SHP77 (cell line): ENCODE data around the gene USP3.

Experiments used
- DNase-seq, 2 experiments: peaks; one replicate each; lab custom pipeline; 2025; lab: John Stamatoyannopoulos, UW

The USP3 gene

DNA sequence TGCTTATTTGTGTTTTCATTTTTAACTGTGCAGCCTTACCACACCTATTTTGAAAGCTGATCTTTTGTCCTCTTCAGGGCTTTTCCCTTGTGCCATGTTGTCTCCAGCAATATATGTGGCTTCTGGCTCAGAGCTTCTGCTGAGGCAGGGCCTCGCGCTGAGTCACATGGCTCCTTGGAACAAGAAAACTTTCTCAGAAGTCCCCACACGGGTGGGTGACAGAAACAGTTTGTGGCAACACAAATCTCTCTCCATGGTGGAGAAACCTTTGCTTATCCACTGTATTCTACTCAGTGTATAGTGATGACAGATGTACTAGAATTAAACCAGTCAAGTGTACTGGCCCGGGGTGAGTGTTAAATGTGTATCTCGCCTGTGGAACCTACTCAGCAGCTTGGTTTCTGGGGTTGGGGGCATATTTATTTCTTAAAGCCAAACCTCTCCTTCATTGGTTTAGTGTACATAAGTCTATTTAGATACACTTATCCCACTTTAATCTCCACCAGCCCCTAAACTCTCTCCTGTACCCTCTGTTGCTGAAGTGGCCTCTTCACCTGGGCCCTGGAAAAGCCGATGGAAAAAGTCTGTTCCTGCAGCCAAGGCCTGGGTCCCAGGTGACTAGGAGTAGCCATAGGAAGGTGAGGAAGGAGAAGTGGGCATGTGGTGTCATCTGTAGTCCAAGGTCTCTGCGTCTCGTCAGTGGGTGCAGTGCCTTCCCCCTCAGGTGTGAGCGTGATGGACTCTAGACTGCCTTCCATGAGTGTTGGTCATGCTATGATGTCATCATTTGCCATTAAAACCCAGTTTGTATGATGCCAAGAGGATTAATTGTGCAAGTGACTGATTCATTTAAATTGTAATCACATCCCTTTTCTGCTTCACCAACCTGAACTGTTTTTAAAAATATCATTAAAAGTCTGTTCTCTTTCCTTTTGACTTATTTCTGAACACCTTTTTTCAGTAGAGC is 89.6 kb downstream of the USP3 start:
- DNase-seq = no peak

DNA sequence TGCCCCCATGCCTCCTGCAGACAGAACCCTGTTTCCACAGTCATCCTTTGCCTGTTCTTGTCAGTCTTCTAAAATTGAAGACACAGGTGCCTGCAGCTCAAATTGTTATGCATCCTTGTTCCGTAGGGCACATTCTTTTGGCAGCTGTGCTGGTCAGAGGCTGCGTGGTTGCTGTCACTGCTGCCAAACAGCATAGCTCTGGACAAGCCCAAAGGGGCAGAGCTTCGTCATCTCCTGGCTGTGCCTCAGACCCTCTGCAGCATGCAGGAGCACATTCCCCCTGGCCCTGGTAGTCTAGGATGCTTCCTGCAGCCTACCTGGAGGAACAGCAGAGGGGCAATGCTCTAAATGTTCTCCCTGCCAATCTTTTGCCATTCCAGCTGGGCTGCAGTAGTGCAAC is 90.7 kb downstream of the USP3 start:
- DNase-seq = no peak

DNA sequence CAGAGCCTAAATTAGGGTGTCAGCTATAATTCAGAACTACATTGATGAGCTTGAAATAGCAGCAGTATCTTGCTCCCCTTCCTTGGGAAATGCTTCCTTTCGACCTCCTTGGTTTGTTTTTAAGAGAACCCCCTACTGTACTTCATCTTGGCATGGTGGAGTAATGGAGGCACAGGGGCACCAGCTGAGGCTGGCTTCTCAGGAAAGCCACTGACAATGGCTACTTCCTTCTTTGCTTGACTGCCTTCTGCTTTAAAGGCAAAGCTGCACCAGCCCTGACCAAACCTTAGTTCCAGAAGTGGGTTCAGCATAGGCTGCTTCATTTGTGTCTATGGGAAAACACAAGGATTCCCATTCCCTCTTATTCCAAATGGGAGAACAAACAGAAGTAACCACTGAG is 91.3 kb downstream of the USP3 start:
- no peak for DNase-seq

DNA sequence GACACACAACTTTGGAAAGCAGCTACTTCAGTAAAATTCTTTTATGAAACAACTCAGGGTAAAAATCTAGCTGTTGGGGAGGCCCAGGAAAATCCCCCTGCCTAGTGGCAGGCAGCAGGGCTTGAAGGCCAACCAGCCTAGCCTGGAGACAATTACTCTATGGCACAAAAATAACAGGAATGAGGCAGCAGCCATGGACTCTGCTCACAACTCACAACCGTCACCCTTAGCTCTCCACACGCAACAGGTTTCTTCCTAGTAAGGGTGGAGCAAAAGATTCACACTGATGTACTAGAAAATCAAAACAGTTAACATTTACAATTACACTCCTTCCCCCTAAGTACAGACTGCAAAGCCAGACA is 92.3 kb downstream of the USP3 start:
- no peak for DNase-seq

DNA sequence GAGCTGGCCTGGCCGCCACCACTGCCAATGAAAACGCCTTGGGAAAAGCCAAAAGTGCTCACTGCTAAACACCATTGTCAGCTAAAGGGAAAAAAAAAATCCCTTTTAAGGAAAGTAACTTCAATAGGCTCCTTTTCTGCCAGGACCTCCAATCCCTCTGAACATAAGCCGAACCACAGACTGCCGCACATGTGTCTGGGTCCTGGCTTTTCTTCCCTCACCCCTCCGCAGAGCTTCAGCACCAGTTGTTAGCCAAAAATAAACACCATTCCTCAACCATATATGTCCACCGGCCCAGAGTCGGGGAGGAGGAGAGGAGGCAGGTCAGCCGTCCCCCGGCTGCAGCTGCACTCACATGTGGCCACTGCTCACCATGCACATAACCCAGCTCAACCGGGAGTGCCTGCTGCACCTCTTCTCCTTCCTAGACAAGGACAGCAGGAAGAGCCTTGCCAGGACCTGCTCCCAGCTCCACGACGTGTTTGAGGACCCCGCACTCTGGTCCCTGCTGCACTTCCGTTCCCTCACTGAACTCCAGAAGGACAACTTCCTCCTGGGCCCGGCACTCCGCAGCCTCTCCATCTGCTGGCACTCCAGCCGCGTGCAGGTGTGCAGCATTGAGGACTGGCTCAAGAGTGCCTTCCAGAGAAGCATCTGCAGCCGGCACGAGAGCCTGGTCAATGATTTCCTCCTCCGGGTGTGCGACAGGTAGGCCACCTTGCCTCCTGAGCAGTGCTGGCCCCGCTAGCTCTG is 92.8 kb downstream of the USP3 start, which contains the start of gene FBXL22:
Gene FBXL22, plus strand, starts transcription at position 350 of the 753 bp plus-strand sequence. Its CDS starts 6 bp downstream, at position 356.
- peak; percentile 84 to 86 for DNase-seq

DNA sequence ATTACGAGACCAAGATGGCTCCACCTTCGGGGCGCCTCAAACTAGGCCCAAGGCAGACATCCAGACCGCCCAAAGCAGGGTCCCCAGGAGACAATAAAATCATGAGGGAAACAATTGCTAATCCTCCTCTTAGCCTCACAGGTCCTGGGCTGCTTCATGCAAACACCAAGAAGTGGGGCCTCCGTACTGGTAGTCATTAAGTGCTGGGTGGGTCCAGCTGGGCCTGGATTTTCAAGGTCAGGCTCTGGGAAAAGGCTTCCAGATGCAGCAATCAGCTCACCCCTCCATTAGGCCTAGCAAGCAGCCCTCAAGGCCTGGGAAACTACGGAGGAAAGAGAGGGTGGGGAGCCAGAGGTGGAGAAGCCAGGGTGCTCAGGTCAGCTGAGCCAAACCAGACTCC is 93.4 kb downstream of the USP3 start:
- DNase-seq = no peak

DNA sequence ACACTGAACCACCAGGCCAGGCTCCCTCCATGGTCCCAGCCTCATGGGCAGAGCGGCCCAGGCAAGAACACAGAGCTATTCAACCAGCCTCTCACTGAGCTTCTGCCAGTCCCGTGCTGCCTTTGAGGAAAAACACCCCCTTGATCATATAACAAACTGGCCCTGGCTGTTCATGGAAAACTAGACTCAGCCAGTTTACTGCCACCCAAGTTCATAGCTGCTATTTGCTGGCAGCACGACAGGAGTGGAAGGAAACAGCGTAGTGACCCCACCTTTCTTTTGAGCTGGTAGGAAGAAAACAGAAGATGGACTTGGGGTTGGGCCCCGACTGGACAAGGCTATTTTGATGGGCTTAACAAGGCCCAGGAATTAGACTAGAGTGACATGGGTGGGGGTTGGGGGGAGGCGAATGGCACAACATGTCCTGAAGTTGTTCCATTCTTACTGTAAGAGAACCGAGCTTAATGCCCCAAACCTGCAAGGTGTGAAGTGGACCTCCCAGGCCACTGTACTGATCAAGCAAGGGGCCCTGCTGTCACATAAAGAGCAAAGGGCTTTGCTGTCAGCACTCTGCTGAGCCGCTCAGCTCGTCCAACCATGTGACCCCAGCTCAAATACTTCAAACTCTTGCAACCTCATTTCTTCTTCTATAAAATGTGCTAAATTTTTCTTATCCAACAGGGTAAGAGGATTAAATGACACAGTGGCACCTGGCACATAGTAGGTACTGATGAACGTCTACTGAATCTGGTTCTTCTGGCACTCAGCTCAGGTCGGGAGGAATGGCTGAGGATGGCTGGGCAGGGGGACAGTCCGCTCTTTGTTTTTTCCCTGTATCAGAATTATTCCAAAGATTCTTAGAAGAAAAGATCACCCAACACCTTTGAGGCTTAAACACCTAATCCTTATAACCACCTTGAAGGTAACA is 94.3 kb downstream of the USP3 start:
- peak in 1 of 2 experiments; percentile 22 for DNase-seq

DNA sequence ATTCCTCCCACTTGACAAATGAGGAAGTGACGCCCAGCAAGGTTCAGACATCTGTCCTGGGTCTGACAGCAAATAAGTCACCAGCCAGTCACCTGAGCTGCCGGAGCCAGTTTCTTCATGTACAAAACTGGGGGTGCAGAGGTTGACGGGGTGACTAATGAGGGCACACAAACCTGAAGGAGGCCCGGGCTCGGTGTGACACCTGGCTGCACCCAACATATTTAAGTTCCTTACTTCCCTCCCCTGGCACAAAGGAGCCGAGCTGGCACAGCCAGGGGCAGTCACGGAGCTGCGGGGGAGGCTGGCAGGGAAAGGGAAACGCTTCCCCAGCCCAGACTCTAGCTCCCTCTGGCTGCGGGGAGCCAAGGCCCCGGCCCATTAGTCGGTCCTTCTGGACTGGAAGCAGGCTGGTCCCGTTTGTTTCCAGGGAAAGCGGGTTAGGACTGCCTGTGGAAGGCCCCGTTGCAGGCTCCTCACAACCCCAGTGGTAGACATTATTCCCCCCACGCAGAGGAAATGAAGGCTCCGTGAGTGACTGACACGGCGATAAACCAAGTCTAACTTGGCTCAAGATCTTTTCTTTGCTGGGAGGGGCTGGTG is 95.1 kb downstream of the USP3 start:
- peak in 1 of 2 experiments; percentile 55 for DNase-seq

DNA sequence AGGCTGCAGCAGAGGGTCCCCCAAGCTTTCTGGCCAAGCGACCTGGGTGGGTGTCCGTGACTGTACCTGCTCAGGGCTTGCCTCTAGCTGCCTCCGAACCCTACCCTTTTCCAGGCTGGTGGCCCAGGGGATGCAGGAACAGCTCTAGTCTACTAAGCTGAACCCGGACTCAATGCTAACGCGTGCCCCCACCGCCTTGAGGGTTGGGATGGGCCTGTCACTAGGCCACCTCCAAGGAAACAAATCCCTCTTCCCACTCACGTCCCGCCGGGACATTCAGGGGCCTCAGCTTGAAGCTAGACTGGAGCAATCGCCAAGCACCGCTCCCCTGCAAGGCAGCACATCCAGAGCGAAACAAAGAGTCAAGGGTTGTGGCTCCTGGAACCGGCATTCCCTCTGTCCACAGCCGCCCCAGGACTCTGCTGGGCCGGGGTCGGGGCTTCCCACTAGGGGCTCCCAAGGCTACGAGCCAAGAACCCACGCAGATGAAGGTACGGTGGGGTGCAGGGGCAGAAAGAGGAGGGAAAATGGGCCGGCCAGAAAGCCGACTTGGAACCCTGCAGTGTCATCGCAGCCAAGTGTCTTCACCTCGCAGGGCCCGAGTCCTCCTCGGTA is 95.7 kb downstream of the USP3 start:
- peak in 1 of 2 experiments; percentile 29 for DNase-seq

DNA sequence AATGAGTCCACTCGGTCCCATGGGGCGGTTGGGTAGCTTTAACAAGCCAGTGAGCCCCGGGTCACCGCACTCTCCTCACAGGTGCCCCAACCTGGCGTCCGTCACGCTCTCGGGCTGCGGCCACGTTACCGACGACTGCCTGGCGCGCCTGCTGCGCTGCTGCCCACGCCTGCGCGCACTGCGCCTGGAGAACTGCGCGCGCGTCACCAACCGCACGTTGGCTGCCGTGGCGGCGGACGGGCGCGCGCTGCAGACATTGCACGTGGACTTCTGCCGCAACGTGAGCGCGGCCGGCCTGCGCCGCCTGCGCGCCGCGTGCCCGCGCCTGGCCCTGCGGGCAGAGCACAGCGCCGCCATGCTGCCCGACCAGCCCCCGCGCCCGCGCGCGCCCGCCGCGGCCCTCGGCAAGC is 96.2 kb downstream of the USP3 start:
- peak; percentile 90 to 91 for DNase-seq

DNA sequence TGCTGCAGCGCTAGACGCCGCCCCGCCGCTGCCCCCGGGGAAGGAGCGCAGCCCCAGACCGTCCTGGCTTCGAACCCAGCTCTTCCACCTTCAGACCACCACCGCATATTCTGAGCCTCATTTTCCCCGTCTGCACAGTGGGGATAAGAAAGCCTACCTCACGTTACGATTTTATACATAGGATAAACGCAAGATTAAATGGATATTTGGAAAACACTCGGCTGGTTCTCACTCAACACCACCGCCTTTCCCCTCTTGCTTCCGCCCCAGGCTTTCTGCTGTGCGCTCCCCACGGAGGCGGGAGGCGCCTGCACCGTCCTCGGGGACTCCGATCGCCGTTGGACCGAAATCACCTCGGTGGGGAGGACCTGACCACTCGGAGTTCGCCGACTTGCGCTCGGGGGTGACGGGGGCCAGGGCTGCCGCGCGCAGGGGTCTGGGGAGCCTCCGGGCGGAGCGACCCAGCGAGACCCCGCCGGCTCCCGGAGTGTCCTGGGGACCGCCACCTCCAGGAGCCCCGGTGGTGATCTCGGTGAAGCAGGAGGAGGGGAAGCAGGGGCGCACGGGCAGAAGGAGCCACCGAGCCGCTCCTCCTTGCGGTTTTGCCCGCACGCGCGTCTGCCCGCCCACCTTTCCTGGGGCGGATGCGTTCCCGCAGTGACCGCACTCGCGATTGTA is 96.8 kb downstream of the USP3 start:
- DNase-seq = peak in 1 of 2 experiments; percentile 11

DNA sequence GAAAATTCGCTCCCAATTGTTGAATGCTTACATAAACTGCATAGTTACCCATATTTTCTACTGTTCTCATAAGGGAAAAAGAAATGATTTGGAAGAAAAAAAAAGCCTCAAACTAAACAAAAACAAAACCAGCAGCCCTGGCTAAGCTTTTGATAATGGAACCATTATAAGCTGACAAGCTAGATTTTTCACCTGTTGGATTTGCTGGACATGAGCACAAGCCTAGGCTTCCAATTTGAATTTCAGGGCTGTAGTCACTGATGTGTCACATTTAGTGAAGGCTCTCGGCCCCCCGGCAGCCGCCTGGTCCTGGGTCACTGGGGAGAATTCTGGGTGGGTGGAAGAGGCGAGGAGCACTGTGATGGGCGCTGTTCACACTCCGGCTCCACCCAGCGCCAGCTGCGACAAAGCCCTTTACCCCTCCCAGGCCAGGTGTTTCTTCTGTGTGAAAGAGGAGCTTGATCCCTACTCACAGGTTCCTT is 97.4 kb downstream of the USP3 start:
- peak; percentile 49 to 69 for DNase-seq

DNA sequence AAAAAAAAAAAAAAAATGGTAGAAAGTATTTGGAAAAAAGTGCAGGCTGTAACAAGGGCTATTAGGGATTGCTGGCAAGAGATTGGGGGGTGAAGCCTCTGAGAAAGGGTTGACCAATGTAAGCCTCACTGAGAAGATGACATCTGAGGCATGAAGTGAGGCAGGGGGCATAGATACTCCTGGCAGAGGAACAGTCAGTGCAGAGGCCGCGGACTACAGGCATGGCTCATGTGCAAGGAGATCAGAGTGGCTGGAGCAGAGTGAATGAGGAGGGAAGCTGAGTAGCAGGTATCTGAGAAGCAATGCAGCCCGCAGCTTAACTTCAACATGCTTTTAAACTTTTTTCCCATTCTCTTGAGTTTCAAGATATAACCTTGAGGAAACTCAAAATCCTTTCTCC is 98.2 kb downstream of the USP3 start:
- no peak for DNase-seq

DNA sequence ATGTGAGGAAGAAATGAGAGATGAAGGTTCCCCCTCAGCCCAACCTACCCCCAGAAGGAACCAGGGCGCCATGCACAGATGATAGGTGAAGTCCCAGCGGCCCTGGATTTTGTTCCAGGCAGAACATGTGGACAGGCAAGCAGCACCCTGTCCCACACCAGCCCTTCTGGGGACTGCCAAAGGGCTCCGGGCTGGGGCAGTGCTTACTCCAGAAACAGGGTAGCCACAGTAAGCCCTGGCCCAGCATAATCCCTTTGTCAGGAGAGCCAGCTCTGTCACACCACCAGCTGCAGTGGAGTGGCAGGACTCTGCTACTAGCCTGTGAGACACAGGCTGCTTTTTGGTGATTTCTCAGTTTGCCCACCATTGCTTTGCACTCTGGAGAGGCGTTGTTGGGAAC is 99.1 kb downstream of the USP3 start:
- no peak for DNase-seq

DNA sequence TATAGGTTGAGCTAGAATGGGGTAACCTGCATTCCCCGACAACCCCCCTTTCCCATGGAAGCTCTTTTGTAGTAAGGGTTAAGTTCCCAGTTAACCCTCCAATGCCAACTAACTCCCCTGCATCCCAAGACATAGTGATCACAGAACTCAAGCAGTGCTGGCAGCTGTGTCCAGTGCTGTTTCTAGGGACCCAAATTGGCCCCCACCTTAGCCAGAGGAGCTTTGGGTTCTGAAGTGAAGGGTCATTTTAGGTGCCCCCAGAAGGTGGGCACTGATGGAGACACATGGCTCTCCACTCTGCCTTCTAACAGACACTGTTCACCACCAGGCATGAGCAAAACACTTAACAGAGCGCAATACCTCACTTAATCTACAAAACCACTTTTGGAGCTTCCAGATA is 99.9 kb downstream of the USP3 start:
- no peak for DNase-seq

DNA sequence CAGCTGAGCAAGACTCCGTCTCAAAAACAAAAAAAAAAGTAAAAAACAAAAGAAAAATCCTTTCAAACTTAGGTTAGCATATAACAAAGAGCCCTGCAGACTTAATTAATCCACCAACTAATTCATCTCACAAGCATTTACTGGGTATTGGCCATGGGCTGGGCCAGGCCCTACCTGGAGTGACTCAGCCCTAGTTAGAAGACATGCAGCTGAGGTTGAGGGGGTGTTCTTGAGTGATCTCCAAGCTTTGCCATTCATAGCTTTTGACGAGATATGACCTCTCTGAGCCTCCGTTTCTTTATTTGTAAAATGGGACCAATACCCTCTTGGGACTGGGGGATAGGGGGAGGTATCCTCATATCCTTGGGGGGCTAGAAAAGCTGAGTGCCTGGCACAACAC is 100.6 kb downstream of the USP3 start:
- DNase-seq = no peak

DNA sequence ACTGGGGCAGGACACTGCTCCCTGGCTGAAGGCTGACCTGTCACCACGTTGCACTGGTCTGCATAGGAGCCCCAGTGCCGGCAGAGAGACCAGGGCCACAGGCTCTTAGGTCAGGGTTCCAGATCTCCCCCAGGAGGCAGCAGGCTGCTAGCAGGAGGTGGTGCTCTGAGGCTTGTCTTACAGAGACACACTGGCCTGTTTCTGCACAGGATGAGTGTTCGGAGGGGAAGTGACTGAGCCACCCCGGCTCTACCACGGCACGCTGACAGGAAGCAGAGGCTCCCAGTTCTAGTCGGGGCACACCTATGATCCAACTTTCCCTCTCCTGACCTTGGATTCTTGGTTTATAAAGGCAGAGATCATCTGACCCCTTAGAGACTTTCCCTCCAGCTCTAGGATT is 101.4 kb downstream of the USP3 start:
- DNase-seq = no peak

DNA sequence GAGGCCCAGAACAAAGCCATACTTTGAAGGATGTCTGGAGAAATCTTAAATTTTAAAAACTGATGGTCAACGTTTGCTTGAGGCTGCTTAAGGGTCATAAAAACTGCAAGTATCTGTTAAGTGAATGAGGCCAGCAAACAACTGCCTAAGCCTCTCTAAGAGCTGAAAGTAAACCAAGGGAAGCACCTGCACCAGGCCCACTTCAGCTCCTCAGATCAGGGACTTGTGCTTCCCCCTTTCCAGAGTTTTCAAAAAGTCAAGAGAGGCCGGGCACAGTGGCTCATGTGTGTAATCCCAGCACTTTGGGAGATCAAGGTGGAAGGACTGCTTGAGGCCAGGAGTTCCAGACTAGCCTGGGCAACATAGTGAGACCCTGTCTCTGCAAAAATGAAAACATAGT is 101.9 kb downstream of the USP3 start:
- DNase-seq = no peak

DNA sequence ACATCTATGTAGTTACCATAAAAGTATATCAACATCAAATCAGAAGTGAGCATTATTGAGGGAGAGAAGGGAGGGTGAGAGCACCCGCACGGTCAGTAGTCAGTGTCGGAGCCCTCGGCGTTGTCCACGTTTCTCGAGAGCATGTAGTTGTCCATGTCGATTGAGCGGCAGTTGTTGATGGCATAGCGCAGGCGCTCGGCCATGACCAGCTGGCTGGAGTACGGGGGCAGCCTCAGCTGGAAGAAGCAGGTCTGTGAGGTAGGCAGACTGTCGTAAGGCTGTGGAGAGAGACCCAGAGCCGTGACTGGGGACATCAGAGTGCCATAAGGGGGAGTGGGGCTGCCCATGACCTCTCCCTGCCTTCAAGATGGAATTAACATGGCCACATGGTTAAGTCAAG is 104.6 kb downstream of the USP3 start:
- DNase-seq = no peak

DNA sequence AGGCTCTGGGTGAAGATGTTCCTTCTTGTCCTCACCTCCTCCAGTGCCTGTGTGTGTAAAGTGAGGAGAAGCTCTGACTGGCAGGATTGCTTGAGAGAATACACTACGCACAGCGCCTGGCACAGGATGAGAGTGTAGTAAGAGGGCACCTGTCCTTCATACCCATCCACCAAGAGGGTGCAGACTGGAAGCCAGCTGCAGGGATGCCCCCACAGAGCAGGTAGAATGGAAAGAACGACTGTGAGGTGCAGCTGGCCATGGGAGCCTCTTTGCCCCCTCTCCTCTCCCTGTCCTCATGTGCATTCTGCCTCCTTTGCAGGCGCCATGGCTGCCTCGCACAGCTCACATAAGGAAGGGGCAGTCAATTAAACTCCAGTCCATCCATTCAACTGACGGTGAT is 105.1 kb downstream of the USP3 start:
- no peak for DNase-seq
